ENCODE data around the gene CBFA2T3. TPM values are rescaled to one million over a fixed set of nuclear protein-coding genes. Genes with fewer than 3 reads are reported as not detected.

The CBFA2T3 gene
- total RNA-seq, 1 donor from 2014 or later = 10.1 TPM

GRCh38 chr16:88988980-88989811 is 12.2 kb upstream of the CBFA2T3 start:
- no peak for TF ChIP-seq CTCF (IDR thresholded peaks at IDR 0.05; ENCODE audit: unreplicated experiment)
- Mint-ChIP-seq H3K9me3 (no peaks in the 10 kb centered on the region), H3K27ac (no peak overlapping the region), H3K27me3 (ENCODE audit: low read depth) (peaks cover 12% of the 10 kb centered on the region), H3K36me3 (no peaks in the 10 kb centered on the region), H3K4me1 (no peaks in the 10 kb centered on the region), H3K4me3 (no peak overlapping the region)
- no peak for DNase-seq (ENCODE audit: low spot score in 2 of 2, unreplicated experiment in 2 of 2)

- no peak overlapping the region for H3K27ac Mint-ChIP-seq
- no peaks in the 10 kb centered on the region for H3K36me3 Mint-ChIP-seq
- DNase-seq (ENCODE audit: low spot score in 2 of 2, unreplicated experiment in 2 of 2) = no peak
- no peaks in the 10 kb centered on the region for H3K4me1 Mint-ChIP-seq
- H3K4me3 Mint-ChIP-seq = no peak overlapping the region
- no peak for TF ChIP-seq CTCF (IDR thresholded peaks at IDR 0.05; ENCODE audit: unreplicated experiment)
- no peaks in the 10 kb centered on the region for H3K9me3 Mint-ChIP-seq
- peaks cover 20% of the 10 kb centered on the region for H3K27me3 Mint-ChIP-seq (ENCODE audit: low read depth)
Observed at GRCh38 chr16:88985521-88985920, 8.5 kb upstream of the CBFA2T3 start.

- H3K27ac Mint-ChIP-seq = no peak overlapping the region
- H3K27me3 Mint-ChIP-seq (ENCODE audit: low read depth) = peaks cover 20% of the 10 kb centered on the region
- H3K4me3 Mint-ChIP-seq = no peak overlapping the region
- H3K9me3 Mint-ChIP-seq = no peaks in the 10 kb centered on the region
- TF ChIP-seq CTCF (IDR thresholded peaks at IDR 0.05; ENCODE audit: unreplicated experiment) = no peak
- H3K4me1 Mint-ChIP-seq = no peaks in the 10 kb centered on the region
- no peak for DNase-seq (ENCODE audit: low spot score in 2 of 2, unreplicated experiment in 2 of 2)
- no peaks in the 10 kb centered on the region for H3K36me3 Mint-ChIP-seq
Observed at GRCh38 chr16:88983771-88984687, 7.0 kb upstream of the CBFA2T3 start.

GRCh38 chr16:88983165-88983564 is 6.2 kb upstream of the CBFA2T3 start:
- Mint-ChIP-seq H3K4me1 (no peaks in the 10 kb centered on the region), H3K27ac (no peak overlapping the region), H3K27me3 (ENCODE audit: low read depth) (peaks cover 20% of the 10 kb centered on the region), H3K9me3 (no peaks in the 10 kb centered on the region), H3K4me3 (no peak overlapping the region), H3K36me3 (no peaks in the 10 kb centered on the region)
- DNase-seq (ENCODE audit: low spot score in 2 of 2, unreplicated experiment in 2 of 2) = no peak
- no peak for TF ChIP-seq CTCF (IDR thresholded peaks at IDR 0.05; ENCODE audit: unreplicated experiment)

- no peak for TF ChIP-seq CTCF (IDR thresholded peaks at IDR 0.05; ENCODE audit: unreplicated experiment)
- no peaks in the 10 kb centered on the region for H3K4me1 Mint-ChIP-seq
- DNase-seq (ENCODE audit: low spot score in 2 of 2, unreplicated experiment in 2 of 2) = no peak
- no peaks in the 10 kb centered on the region for H3K36me3 Mint-ChIP-seq
- H3K9me3 Mint-ChIP-seq = no peaks in the 10 kb centered on the region
- peaks cover 19% of the 10 kb centered on the region for H3K27me3 Mint-ChIP-seq (ENCODE audit: low read depth)
- H3K4me3 Mint-ChIP-seq = no peak overlapping the region
- no peak overlapping the region for H3K27ac Mint-ChIP-seq
Observed at GRCh38 chr16:88982286-88983084, 5.5 kb upstream of the CBFA2T3 start.
